Erythroblast (primary cell): ENCODE measurements around the gene LNX2.
"Not testable (repeated sequence)": the region's sequence is repeated elsewhere in the genome, so short reads cannot be mapped to it uniquely, and the experiment has no call there.

Source experiments
- DNase-seq, 2 experiments: peaks; one replicate each; lab custom pipeline; 2025; lab: John Stamatoyannopoulos, UW
- GATA1 ChIP-seq: IDR thresholded peaks from 2 replicates; pipeline ENCODE4 v1.6.1; 2011; ENCODE audit warnings: low read depth, mild to moderate bottlenecking, control low read depth, low read length, moderate library complexity
- POLR2A ChIP-seq: IDR thresholded peaks from 2 replicates; pipeline ENCODE4 v1.6.1; 2011; ENCODE audit warnings: mild to moderate bottlenecking, low read length

Gene LNX2

GRCh38 chr13:27631156-27631555 lies 10.8 kb upstream of the LNX2 start:
- TF ChIP-seq GATA1 (no peak), POLR2A (no peak)
- no peak for DNase-seq

- not testable (repeated sequence) for DNase-seq
Measured at GRCh38 chr13:27628766-27629165, 8.4 kb upstream of the LNX2 start.

GRCh38 chr13:27628081-27628480 lies 7.8 kb upstream of the LNX2 start:
- no peak for DNase-seq
- TF ChIP-seq GATA1 (no peak), POLR2A (no peak)

- no peak for DNase-seq
- no peak for TF ChIP-seq POLR2A
- TF ChIP-seq GATA1: no peak
Measured at GRCh38 chr13:27627380-27627779, 7.1 kb upstream of the LNX2 start.

- TF ChIP-seq POLR2A (no peak), GATA1 (no peak)
- no peak for DNase-seq
Measured at GRCh38 chr13:27625839-27626238, 5.5 kb upstream of the LNX2 start.

DNA sequence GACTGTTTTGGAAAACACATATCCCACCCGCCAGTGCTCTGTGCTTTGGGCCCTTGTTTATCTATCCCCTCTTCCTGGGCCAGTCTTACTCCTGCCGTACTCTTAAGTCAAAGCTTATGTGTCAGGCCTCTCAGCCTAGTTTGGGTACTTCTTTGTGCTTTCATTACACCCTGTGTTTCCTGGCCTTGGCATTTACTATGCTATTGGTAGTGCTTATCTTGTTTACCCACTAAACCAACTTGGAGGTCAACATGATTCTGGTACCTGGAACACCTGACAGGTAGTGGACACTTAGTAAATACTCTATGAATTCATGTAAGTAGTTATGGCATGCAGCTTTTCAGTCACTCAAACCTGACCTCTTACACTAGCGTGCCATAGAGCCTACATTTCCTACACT lies 3.7 kb upstream of the LNX2 start:
- no peak for TF ChIP-seq POLR2A
- TF ChIP-seq GATA1: no peak
- DNase-seq: no peak

- TF ChIP-seq GATA1 (no peak), POLR2A (no peak)
- DNase-seq: no peak
Measured at GRCh38 chr13:27622881-27623280, 2.6 kb upstream of the LNX2 start.

- DNase-seq: peak in 1 of 2 experiments; percentile 47
- TF ChIP-seq POLR2A (peak; percentile 69), GATA1 (no peak)
Measured at GRCh38 chr13:27622102-27622820, 1.9 kb upstream of the LNX2 start.

DNA sequence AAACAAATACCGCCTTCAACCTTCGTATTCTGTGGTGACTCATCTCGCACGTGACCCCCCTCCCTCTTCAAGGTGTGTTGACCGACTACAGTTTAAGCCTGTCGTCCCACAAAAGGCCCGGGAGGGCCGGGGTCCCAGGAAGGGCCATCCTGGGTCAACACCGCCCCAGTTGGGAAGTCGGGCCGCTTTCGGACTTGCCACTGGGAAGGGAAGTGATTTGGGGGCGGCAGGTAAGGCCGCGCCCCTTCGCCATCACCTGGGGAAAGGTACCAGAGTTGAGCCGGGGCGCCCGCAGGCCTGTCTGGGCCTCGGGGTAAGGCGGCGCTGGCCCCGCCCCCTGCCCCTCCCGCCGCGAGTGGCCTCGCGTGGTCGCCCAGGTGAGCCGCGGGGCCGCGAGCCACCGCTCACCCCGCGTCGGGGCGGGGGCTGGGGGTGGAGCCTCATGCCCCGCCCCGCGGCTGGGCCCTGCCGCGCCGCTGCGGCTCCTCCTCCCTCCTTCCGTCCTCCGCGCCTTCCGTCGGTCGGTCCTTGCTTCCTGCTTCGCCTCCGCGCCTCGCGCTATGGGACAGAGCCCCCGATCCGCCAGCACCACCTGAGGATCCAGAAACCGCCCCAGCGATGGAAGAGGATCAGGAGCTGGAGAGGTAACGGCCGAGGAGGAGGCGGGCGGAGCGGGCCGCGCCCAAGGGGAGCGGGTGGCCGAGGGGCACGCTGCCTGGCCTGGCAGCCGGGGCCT lies 1.2 kb upstream of the LNX2 start, which contains the start of gene POLR1D:
TSS of gene POLR1D (plus strand) at position 527 of the 736 bp plus-strand sequence. CDS start at position 619, 92 bp downstream.
- peak; percentile 87 for TF ChIP-seq POLR2A
- no peak for TF ChIP-seq GATA1
- DNase-seq: peak; percentile 86 to 92

DNA sequence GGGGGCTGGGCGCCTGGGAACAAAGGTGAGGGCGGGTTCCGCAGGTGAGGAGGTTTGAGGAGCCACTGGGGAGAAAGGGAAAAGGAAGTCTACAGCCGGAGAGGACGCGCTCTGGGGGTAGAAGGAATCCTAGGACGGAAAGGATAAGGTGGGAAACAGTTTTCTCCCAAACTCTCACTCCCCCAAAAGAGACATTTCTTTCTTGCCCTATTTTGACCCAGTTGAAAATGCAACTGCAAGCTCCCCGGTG lies 712 bp upstream of the LNX2 start:
- TF ChIP-seq GATA1: no peak
- TF ChIP-seq POLR2A: no peak
- no peak for DNase-seq

DNA sequence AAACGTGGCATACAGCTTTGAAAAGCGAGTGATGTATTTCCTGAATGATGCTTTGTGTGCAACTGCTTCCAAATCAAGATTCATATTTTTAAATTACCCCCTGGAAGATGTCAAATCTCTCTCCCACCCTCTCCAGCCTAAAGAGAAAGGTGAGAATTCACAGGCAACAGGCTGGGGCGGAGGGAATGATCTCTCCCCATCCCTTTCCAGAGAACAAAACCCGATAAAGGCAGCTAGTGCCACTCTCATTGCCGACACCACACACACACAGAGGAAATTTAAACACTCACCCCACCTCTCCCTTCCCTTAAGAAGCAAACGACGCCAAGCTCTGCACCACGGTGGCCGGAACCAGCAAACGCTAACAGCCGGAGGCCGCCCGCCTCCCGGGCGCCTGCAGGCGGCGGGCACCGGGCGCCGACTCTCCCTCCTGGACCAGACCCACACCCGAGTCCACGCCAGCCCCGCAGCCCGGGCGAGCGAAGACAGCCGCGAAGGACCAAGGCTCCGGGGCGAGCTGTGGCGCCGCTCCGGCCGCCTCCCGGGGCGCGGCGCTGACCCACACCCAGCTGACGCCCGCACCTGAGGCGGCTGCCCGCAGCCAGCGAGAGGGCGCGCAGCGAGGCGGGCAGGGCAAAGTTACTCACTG lies 477 bp downstream of the LNX2 start:
- peak; percentile 77 to 85 for DNase-seq
- no peak for TF ChIP-seq GATA1
- no peak for TF ChIP-seq POLR2A

GRCh38 chr13:27619093-27619727 lies 1.1 kb downstream of the LNX2 start:
- peak; percentile 25 to 60 for DNase-seq
- TF ChIP-seq POLR2A (no peak), GATA1 (no peak)

DNA sequence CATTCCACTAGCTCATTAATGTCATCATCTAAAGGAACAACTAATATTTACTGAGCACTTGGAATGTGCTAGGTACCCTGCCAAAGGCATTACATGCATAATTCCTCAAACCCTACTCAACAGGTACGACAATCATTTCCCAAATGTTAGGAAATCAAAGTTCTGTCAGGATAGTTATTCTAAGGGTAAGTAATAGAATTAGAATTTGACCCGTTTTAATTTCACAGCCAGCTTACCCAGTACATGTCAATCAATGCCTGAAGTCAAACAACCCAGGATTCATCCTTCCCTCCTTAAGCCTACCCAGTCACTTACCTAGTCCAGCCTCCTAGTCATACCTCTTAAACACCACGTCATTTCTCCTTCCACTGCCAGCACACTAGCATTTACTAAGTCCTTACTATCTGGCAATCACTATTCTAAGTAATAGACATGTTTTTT lies 2.4 kb downstream of the LNX2 start:
- no peak for DNase-seq

GRCh38 chr13:27613628-27614027 lies 6.7 kb downstream of the LNX2 start:
- DNase-seq: no peak
- TF ChIP-seq POLR2A: no peak
- no peak for TF ChIP-seq GATA1

More for the DNA sequence above, 2.4 kb downstream of the LNX2 start:
- TF ChIP-seq POLR2A (no peak), GATA1 (no peak)
